LNCaP clone FGC (cell line): ENCODE data around the gene S100PBP.

Experiments
- DNase-seq: peaks from one replicate; pipeline ENCODE4 v3.0.0-alpha.2; 2011; ENCODE audit warnings: low read depth
- H3K4me3 ChIP-seq: 2 replicates; pipeline ENCODE4 v1.5.1; 2011; ENCODE audit warnings: mild to moderate bottlenecking, low read depth, low read length, control low read depth
- CTCF ChIP-seq: IDR thresholded peaks from 2 replicates; pipeline ENCODE4 v1.5.1; 2012; ENCODE audit warnings: mild to moderate bottlenecking; ENCODE audit not compliant: control insufficient read depth, insufficient read depth; ENCODE audit errors: extremely low read depth

S100PBP gene

DNA sequence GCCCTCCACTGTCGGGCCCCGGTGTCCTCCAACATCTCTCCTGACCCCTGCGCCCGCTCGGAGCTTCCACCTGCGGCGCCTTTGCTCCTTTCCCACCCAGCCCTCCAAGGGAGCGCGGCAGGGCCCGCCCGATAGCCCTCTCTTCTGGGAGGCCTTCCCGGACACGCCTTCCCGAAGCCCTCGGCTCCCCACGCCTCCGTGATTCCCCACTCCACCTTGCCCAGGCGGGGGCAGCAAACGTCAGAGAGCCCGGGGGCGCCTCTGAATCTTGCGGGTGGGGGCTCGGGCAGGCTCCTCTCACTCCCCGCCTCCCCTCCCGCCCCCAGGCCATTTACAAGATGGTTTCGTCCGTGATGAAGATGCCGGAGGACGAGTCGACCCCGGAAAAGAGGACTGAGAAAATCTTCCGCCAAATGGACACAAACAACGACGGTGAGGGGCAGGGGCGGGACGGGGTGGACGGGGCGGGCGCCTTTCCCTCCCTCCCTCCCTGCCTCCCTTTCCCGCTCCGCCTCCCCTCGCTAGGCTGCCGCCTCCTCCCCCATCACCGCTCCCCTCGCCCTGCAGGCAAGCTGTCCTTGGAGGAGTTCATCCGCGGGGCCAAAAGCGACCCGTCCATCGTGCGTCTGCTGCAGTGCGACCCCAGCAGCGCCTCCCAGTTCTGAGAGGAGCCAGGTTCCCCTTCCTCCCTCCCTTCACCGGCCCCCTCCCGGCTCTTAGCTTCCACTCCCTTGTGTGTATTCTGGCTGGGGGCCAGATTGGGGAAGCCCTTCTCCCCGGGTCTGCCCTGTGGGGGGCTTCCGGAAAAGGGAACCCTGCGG is 76.0 kb downstream of the S100PBP start:
- H3K4me3 ChIP-seq, result no peak overlapping the region
- TF ChIP-seq CTCF, result no peak
- DNase-seq, result no peak

DNA sequence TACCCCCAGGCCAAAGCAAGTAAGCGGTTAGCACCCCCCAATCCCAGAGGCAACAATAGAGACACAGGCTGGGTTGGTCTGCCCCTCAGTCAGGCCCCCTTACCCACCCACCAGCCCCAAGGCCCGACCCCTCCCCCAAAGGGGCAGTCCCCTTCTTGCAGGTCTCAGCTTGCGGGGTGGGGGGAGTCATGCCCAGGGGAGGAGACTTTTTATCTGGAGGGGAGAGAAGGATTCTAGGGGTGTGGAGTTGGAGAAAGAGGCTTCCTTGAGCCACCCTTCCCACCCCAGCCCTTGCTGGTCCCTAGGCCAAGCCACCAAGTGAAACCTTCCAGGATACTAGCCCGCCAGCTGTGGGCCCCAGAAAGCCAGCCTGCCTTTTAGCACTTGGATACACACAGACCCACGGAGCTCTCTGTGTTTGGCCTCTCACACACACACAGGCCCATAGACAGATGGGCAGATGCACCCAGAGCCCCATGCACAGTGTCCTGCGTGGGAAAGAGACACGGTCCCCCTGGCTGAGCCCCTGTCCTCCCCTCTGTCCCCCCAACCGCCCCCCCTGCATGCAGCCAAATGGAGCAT is 76.7 kb downstream of the S100PBP start:
- DNase-seq, result no peak
- TF ChIP-seq CTCF, result no peak
- H3K4me3 ChIP-seq, result no peak overlapping the region

DNA sequence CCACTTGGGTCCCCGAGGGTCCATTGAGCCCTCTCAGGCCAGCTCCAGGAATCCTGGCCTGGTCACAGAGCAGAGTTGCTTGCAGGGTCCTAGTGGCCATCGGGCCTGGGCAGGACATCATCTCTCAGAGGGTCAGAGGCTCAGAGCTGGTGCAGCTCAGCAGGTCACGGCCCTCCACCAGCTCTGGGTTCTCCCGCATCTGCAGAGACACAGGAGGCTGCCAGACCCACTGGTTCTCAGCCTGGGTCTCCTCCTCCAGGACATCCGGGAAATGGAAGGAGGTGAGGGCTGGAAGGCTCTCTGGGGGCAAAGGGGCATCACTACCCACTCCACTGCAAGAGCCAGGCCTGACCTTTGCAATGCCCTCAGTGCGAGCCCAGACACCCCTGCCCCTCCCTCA is 77.2 kb downstream of the S100PBP start:
- TF ChIP-seq CTCF, result no peak
- no peak overlapping the region for H3K4me3 ChIP-seq
- DNase-seq, result no peak

DNA sequence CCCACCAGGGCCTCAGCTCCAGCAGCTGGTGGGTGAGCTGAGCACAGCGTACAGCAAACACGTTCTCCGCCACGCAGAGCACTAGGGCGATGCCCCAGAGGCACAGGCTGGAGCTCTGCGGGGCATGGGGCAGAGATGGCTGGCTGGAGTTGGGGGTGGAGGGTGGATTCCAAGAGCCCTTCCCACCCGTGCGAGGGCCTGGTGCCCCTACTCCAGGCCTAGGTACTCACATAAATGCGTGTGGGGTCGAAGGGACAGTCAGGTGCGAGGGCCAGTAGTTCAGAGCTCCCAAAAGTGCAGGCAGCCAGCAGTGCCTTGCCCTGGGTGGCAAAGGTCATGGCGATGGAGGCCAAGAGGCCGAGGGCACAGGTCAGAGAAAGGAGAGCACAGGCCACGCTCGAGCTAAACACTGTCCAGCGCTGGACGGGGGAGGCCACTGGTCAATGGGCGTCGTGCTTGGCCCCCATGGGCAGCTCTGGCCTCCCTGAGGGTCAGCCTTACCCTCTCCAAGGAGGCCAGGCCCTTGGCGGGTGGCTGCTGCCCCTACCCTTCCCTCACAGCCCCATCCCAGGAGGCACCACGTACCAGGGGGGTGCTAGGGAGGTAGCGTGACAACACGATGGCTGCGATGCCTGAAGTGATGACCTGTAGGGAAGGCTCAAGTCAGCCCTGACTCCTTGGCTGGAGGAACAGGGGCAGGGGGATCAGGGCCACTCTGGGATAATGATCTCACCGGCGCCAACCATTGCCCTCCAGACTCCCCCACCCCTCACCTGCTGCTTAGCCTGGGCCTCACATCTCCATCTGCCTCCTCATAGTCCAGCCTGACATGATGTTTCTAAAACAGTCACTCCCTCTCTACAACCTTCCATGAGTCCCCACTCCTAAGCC is 78.1 kb downstream of the S100PBP start:
- TF ChIP-seq CTCF, result no peak
- no peak overlapping the region for H3K4me3 ChIP-seq
- no peak for DNase-seq

GRCh38 chr1:32896451-32896850 is 79.0 kb downstream of the S100PBP start:
- H3K4me3 ChIP-seq, result no peak overlapping the region
- no peak for DNase-seq
- TF ChIP-seq CTCF, result no peak

- DNase-seq, result no peak
- no peak overlapping the region for H3K4me3 ChIP-seq
- TF ChIP-seq CTCF, result no peak
Measured at GRCh38 chr1:32897082-32898049, 79.9 kb downstream of the S100PBP start.
